ENCODE data around the gene GNB4.
A peak's percentile ranks its signal among the peaks of the same experiment; 100 is the strongest.

Gene GNB4

DNA sequence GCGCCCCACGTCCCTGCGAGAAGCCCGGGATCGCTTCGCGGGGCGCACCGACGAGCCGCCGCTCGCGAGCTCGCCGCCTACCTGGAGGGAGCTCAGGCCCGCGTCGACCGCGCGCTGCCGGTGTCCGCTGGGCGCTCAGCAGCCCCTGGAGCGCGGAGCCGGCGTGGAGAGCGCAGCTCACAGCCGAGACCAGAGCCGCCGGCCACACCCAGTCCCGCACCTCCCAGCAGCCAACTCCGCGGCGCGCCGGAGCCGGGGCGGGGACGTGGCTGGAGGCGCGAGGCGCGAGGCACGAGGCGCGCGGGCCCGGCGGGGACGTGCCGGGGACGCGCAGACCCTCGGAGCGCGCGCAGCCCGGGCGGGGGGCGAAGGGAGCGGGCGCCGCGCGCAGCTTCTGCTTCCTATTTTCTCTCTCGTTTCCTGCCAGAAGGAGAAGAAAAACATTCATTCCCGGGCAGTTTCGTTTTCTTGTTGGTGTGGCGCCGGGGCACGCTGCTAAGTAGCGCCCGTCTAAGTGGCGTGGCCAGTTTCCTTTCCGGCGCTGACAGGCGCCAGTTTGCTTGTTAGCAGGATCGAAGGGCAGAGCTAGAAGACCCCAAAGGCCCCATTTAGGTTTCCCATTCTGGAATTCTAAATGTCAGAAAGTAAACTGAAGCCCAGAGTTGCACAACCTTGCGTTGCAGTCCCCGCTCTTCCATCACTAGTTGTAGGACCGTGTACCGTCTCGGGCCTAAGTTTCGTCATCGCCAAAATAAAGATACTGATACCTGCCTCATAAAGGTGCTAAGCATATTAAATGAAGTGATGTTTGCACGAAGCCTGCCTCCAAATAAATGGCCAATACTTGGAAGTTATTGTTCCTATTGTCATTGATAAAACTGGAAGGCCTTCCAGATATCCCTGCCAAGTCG lies at the start of gene GNB4:
TSS of gene GNB4 (minus strand) at position 206 of the 911 bp plus-strand sequence. CDS start 25,270 bp downstream, outside the sequence.
- peak in 1 of 2 experiments; percentile 10 for DNase-seq (ENCODE audit: low read depth in 2 of 2)

DNA sequence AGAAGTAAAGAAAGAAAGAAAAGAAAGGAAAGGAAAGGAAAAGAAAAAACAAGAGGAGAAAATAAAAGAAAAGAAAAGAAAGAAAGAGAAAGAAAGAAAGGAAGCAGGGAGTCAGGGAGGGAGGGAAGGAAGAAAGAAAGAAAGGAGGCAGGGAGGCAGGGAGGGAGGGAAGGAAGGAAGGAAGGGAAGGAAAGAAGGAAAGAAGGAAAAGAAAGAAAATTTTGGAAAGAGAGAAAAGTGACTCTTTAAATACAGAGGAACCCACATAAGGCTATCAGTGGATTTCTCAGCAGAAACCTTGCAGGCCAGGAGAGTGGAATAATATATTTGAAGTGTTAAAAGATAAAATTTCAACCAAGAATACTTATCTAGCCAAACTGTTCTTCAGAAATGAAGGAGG lies 44.2 kb upstream of the GNB4 start:
- DNase-seq (ENCODE audit: low read depth in 2 of 2) = no peak

DNA sequence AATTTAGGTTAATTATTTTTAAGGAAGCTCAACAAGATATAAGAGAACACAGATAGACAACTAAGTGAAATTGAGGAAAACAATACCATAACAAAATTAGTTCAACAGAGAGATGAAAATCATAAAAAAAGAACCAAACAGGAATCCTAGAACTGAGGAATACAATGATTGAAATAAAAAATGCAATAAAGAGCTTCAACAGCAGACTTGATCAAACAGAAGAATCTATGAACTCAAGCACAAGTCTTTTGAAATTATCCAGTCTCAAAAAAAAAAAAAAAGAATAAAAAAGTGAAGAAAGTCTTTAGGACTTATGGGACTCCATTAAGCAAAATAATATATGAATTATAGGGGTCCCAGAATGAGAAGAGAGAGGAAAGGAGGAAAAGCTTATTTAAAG lies 42.0 kb upstream of the GNB4 start:
- DNase-seq (ENCODE audit: low read depth in 2 of 2) = no peak

DNA sequence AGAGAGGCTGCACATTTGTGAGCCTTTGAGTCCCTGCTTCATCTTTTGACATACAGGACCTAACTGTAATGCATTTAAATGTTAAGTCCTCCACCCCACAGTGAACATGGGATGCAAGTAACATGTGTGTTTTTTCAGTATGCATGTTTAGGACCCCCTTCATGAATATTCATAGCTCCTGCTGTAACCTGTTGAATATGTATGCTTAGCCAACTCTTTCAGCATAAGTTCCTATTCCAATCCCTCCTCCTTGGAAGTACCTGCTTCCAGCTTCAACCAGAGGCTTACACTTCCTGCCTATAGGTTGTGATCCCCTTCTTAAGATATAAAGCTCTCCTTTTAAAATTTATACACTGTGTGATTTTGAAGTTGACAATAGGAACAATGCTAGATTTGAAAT lies 36.9 kb upstream of the GNB4 start:
- no peak for DNase-seq (ENCODE audit: low read depth in 2 of 2)

- no peak for DNase-seq (ENCODE audit: low read depth in 2 of 2)
These were observed 35.5 kb upstream of the GNB4 start for GRCh38 chr3:179486806-179487205.

GRCh38 chr3:179482857-179483256 lies 31.6 kb upstream of the GNB4 start:
- no peak for DNase-seq (ENCODE audit: low read depth in 2 of 2)

DNA sequence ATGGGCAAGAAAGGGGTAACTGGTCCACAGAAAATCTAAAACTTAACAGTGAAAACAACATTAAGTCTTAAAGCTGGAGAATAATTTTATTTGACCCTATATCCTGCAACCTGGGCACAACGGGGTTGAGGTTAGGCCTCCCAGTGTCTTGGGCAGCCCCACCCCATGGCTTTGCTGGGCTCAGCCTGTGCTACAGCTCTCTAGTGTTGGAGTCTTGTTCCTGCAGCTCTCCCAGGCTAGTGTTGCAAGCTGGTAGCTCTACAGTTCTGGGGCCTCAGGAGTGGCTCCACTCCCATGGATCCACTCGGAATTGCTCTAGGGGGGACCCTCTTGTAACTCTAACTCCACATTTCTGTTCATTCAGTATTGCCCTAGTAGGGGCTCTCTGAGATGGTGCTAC lies 24.9 kb upstream of the GNB4 start:
- no peak for DNase-seq (ENCODE audit: low read depth in 2 of 2)

- no peak for DNase-seq (ENCODE audit: low read depth in 2 of 2)
These were observed 23.2 kb upstream of the GNB4 start for GRCh38 chr3:179474480-179474879.

GRCh38 chr3:179473565-179473964 lies 22.3 kb upstream of the GNB4 start:
- DNase-seq (ENCODE audit: low read depth in 2 of 2) = no peak

- no peak for DNase-seq (ENCODE audit: low read depth in 2 of 2)
These were observed 13.2 kb upstream of the GNB4 start for GRCh38 chr3:179464323-179465092.

GRCh38 chr3:179463319-179463718 lies 12.0 kb upstream of the GNB4 start:
- no peak for DNase-seq (ENCODE audit: low read depth in 2 of 2)

- no peak for DNase-seq (ENCODE audit: low read depth in 2 of 2)
These were observed 9.0 kb upstream of the GNB4 start for GRCh38 chr3:179460260-179460659.

- DNase-seq (ENCODE audit: low read depth in 2 of 2) = no peak
These were observed 4.7 kb upstream of the GNB4 start for GRCh38 chr3:179455954-179456353.

GRCh38 chr3:179454887-179455286 lies 3.6 kb upstream of the GNB4 start:
- no peak for DNase-seq (ENCODE audit: low read depth in 2 of 2)

DNA sequence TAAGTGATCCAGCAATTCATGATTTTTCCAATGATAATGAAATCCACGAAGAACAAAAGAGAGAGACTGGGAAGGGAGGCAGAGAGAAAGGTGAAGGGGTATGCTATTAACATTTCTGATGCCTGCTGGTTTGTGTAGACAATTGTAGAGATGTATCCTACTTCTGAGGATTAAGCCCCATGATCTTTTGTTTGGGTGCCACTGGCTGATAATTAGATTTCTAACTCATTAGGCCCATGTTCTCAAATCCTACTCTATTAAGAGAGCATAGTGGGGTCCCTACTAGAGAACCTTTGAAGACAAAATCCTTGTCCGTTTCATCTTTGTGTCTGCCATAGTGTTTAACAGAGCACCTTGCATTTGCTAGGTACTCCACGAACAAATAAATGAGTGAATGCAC lies 2.7 kb upstream of the GNB4 start:
- DNase-seq (ENCODE audit: low read depth in 2 of 2) = no peak

DNA sequence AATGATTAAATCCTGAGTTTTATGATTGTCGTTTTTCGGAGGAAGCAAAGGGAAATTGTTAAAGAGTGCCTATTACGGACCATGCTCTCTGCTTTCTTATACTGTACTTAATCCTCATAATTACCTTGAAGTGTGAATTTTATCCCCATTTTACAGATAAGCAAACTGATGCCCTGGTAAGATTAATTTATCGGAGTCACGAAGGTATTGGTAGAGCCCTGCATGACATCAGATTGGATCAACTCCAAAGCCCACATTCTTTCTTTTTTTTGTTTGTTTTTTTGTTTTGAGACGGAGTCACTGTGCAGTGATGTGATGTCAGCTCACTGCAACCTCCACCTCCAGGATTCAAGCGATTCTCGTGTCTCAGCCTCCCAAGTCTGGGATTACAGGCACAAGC lies 1.6 kb upstream of the GNB4 start:
- DNase-seq (ENCODE audit: low read depth in 2 of 2) = no peak

- no peak for DNase-seq (ENCODE audit: low read depth in 2 of 2)
These were observed 900 bp upstream of the GNB4 start for GRCh38 chr3:179452176-179452564.

- DNase-seq (ENCODE audit: low read depth in 2 of 2) = no peak
These were observed 387 bp downstream of the GNB4 start for GRCh38 chr3:179450901-179451264.

DNA sequence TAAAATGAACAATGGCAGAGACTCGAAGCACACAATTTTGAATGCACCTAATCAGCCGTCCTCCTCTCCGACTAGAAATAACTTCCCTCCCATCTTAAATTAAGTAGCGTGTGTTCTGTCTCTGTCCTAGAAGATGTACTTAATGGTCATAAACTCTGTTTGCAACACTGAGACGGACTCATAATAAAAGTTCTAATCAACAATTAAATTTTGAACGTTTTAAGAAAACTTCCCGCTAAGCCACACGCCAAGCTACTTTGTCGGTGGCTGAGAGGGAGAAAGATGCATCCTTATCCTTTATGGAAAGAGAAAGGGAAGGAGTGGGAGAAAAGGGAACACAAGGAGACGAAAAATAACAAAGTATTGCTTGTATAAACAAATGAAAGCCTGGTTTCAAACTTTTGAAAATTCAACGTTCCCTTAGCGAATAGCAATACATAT lies 989 bp downstream of the GNB4 start:
- DNase-seq (ENCODE audit: low read depth in 2 of 2) = no peak

DNA sequence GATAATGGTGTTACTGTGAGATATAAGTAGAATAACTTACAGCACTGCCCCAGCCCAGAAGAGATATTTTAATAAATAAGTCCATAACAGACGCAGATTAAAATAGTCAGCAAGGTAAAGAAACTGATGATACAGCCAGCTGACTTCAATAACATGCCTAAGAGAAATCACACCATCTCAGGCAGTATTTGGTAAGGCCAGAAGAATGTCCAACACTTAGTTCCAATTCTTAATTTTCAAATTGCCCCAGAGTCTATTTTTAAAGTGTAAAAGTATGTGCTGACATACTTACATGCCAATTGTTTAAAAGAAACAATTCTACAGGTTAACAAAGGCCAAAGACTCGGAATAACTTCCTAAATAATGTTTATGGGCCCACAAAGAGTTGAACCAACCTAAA lies 1.6 kb downstream of the GNB4 start:
- no peak for DNase-seq (ENCODE audit: low read depth in 2 of 2)

DNA sequence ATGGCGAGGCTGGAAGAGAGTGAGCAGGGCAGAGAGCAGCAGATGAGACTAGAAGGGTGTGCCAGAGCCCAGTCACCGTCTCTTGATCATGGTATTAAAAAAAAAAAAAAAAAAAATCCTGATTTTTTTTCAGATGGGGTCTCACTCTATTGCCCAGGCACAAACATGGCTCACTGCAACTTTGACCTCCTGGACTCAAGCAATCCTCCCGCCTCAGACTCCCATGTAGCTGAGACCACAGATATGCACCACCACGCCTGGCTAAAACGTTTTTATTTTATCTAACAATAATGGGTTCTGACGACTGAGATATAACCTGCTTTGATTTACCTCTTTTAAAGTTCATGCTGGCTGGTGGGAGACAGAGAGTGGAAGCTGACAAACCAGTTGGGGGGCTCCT lies 4.0 kb downstream of the GNB4 start:
- DNase-seq (ENCODE audit: low read depth in 2 of 2) = no peak

GRCh38 chr3:179446501-179446900 lies 4.8 kb downstream of the GNB4 start:
- DNase-seq (ENCODE audit: low read depth in 2 of 2) = no peak

DNA sequence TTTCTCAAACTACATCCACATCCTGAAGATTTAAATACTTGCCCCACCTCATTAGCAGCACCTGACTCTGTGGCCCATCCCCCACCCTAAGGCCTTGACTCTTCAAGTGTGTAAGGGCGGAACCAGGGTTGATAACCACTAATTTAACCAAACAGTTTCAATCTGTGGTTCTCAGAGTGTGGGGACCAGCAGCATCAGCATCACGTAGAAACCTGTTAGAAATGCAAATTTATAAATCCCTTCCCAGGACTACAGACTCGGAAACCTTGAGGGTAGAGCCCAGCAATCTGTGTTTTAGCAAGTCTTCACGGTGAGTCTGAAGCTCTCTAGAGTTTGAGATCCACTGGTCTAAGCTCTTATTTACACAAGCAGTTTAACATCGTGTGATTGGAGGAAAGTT lies 12.4 kb downstream of the GNB4 start:
- no peak for DNase-seq (ENCODE audit: low read depth in 2 of 2)

Data from stimulated activated CD4-positive, alpha-beta T cell treated with anti-CD3 and anti-CD28 coated beads, Interleukin-12 subunit alpha, Interleukin-12 subunit beta, amount 100 ng/mL, for 24 hours (primary cell).